LNCAP (cell line): Measurements from ENCODE around the gene RAET1E.

Source experiments
- CTCF ChIP-seq: fragments of 450-650 bp; IDR thresholded peaks from 2 replicates; pipeline ENCODE4 v1.5.1; 2017; ENCODE audit warnings: mild to moderate bottlenecking

RAET1E gene

GRCh38 chr6:149922642-149923326, 24.9 kb upstream of the RAET1E start, which contains the start of gene RAET1G:
Gene RAET1G (minus strand): TSS chr6:149923121. CDS start chr6:149923010, 111 bp downstream.
- no peak for TF ChIP-seq CTCF

GRCh38 chr6:149921361-149921760, 23.4 kb upstream of the RAET1E start:
- no peak for TF ChIP-seq CTCF

GRCh38 chr6:149919834-149920225, 21.9 kb upstream of the RAET1E start:
- TF ChIP-seq CTCF: no peak

- no peak for TF ChIP-seq CTCF
Measured at GRCh38 chr6:149918151-149918905, 20.4 kb upstream of the RAET1E start.

GRCh38 chr6:149917679-149918078, 19.8 kb upstream of the RAET1E start:
- no peak for TF ChIP-seq CTCF

- TF ChIP-seq CTCF: no peak
Measured at GRCh38 chr6:149915970-149916865, 18.3 kb upstream of the RAET1E start.

GRCh38 chr6:149913540-149914240, 15.8 kb upstream of the RAET1E start:
- no peak for TF ChIP-seq CTCF
